H4 (cell line): ENCODE results near the gene ZNF628. TPM values are rescaled to one million over a fixed set of nuclear protein-coding genes. Genes with fewer than 3 reads are reported as not detected.
"Not testable (repeated sequence)": the region's sequence is repeated elsewhere in the genome, so short reads cannot be mapped to it uniquely, and the experiment has no call there.

Experiments used
- DNase-seq: peaks from one replicate; pipeline ENCODE4 v3.0.0-alpha.2; 2015; ENCODE audit warnings: low spot score
- total RNA-seq: library from RNA; depleted of rRNA; stranded (reverse); fragments of >200 nt; shearing (Covaris generic); gene quantifications from 2 replicates; pipeline ENCODE4 v1.2.3, GENCODE V29; 2014

The ZNF628 gene
- total RNA-seq, 1 experiment from 2014 or later, result 3.9 TPM

GRCh38 chr19:55495646-55496349 lies 19.4 kb downstream of the ZNF628 start:
- no peak for DNase-seq

- DNase-seq, result not testable (repeated sequence)
Observed at GRCh38 chr19:55496820-55497219, 20.4 kb downstream of the ZNF628 start.

- no peak for DNase-seq
Observed at GRCh38 chr19:55497763-55498162, 21.3 kb downstream of the ZNF628 start.

- DNase-seq, result no peak
Observed at GRCh38 chr19:55498246-55498840, 21.9 kb downstream of the ZNF628 start.

- DNase-seq, result no peak
Observed at GRCh38 chr19:55500368-55500952, 24.0 kb downstream of the ZNF628 start.

GRCh38 chr19:55502197-55502952 lies 26.0 kb downstream of the ZNF628 start:
- no peak for DNase-seq

GRCh38 chr19:55503157-55503501 lies 26.7 kb downstream of the ZNF628 start:
- no peak for DNase-seq

GRCh38 chr19:55503502-55504251 lies 27.3 kb downstream of the ZNF628 start:
- peak; percentile 96 for DNase-seq

- no peak for DNase-seq
Observed at GRCh38 chr19:55504252-55504603, 27.8 kb downstream of the ZNF628 start.

GRCh38 chr19:55504981-55505380 lies 28.6 kb downstream of the ZNF628 start:
- DNase-seq, result no peak

GRCh38 chr19:55508120-55508519 lies 31.7 kb downstream of the ZNF628 start:
- DNase-seq, result no peak

GRCh38 chr19:55516878-55517620 lies 40.6 kb downstream of the ZNF628 start:
- peak; percentile 95 for DNase-seq

- DNase-seq, result peak; percentile 67
Observed at GRCh38 chr19:55519451-55520311, 43.3 kb downstream of the ZNF628 start.

- DNase-seq, result no peak
Observed at GRCh38 chr19:55520691-55521292, 44.4 kb downstream of the ZNF628 start.

- no peak for DNase-seq
Observed at GRCh38 chr19:55525289-55526101, 49.1 kb downstream of the ZNF628 start.

- peak; percentile 53 for DNase-seq
Observed at GRCh38 chr19:55526216-55527196, 50.1 kb downstream of the ZNF628 start.

- no peak for DNase-seq
Observed at GRCh38 chr19:55527197-55528029, 51.0 kb downstream of the ZNF628 start.
